Transverse colon (tissue), 3 donors: ENCODE results near the gene PROX1.

Experiments used
- CTCF ChIP-seq, 5 experiments: fragments of 200-600 bp in 3 of 5; fragments of 450-650 bp in 2 of 5; sonication (generic) in 3 of 5; IDR thresholded peaks; 1 replicate in 2 of 5; 2 replicates in 3 of 5; pipeline ENCODE4 v1.5.1; 2016 to 2017; ENCODE audit warnings: antibody characterized with exemption in 5 of 5, inconsistent platforms in 3 of 5, mild to moderate bottlenecking in 2 of 5, moderate library complexity in 1 of 5
- POLR2A ChIP-seq: fragments of 450-650 bp; IDR thresholded peaks from one replicate; pipeline ENCODE4 v1.6.1; 2016; ENCODE audit warnings: antibody characterized with exemption, mild to moderate bottlenecking, moderate library complexity

GRCh38 chr1:213968146-213968825, 19.5 kb upstream of the PROX1 start:
- no peak for TF ChIP-seq POLR2A
- no peak for TF ChIP-seq CTCF (IDR thresholded peaks at IDR 0.05)
